ENCODE measurements around the gene TMA7. TPM values are rescaled to one million over a fixed set of nuclear protein-coding genes. Genes with fewer than 3 reads are reported as not detected.

Gene TMA7
- total RNA-seq, 1 donor from 2014 or later = 309 TPM

GRCh38 chr3:48410205-48411040 lies 29.6 kb upstream of the TMA7 start:
- TF ChIP-seq CTCF (conservative IDR thresholded peaks at IDR 0.05) = no peak
- Mint-ChIP-seq H3K36me3 (ENCODE audit: low read depth) (peaks cover 4% of the 10 kb centered on the region), H3K27ac (ENCODE audit: unreplicated experiment) (no peak overlapping the region)

GRCh38 chr3:48411041-48411588 lies 28.9 kb upstream of the TMA7 start:
- DNase-seq (ENCODE audit: low read depth, low spot score) = no peak
- Mint-ChIP-seq H3K9me3 (no peaks in the 10 kb centered on the region), H3K27ac (ENCODE audit: unreplicated experiment) (no peak overlapping the region), H3K36me3 (ENCODE audit: low read depth) (peaks cover 4% of the 10 kb centered on the region), H3K4me1 (no peaks in the 10 kb centered on the region), H3K27me3 (ENCODE audit: low read depth) (no peaks in the 10 kb centered on the region), H3K4me3 (no peak overlapping the region)
- no peak for TF ChIP-seq CTCF (conservative IDR thresholded peaks at IDR 0.05)

More at GRCh38 chr3:48410205-48411040, 29.6 kb upstream of the TMA7 start:
- Mint-ChIP-seq H3K27me3 (ENCODE audit: low read depth) (no peaks in the 10 kb centered on the region), H3K9me3 (no peaks in the 10 kb centered on the region), H3K4me1 (no peaks in the 10 kb centered on the region), H3K4me3 (no peak overlapping the region)
- no peak for DNase-seq (ENCODE audit: low read depth, low spot score)

GRCh38 chr3:48411606-48412374 lies 28.3 kb upstream of the TMA7 start:
- no peak overlapping the region for H3K27ac Mint-ChIP-seq (ENCODE audit: unreplicated experiment)
- DNase-seq (ENCODE audit: low read depth, low spot score) = no peak
- H3K27me3 Mint-ChIP-seq (ENCODE audit: low read depth) = no peaks in the 10 kb centered on the region

GRCh38 chr3:48412375-48413001 lies 27.6 kb upstream of the TMA7 start:
- DNase-seq (ENCODE audit: low read depth, low spot score) = no peak
- no peaks in the 10 kb centered on the region for H3K9me3 Mint-ChIP-seq
- no peaks in the 10 kb centered on the region for H3K4me1 Mint-ChIP-seq
- TF ChIP-seq CTCF (conservative IDR thresholded peaks at IDR 0.05) = no peak
- peaks cover 2% of the 10 kb centered on the region for H3K36me3 Mint-ChIP-seq (ENCODE audit: low read depth)
- peak overlapping the region; percentile 19 for H3K4me3 Mint-ChIP-seq
- H3K27me3 Mint-ChIP-seq (ENCODE audit: low read depth) = no peaks in the 10 kb centered on the region
- no peak overlapping the region for H3K27ac Mint-ChIP-seq (ENCODE audit: unreplicated experiment)

More at GRCh38 chr3:48411606-48412374, 28.3 kb upstream of the TMA7 start:
- Mint-ChIP-seq H3K4me3 (peak overlapping the region; percentile 19), H3K36me3 (ENCODE audit: low read depth) (peaks cover 4% of the 10 kb centered on the region), H3K4me1 (no peaks in the 10 kb centered on the region), H3K9me3 (no peaks in the 10 kb centered on the region)
- TF ChIP-seq CTCF (conservative IDR thresholded peaks at IDR 0.05) = no peak

- Mint-ChIP-seq H3K9me3 (no peaks in the 10 kb centered on the region), H3K27me3 (ENCODE audit: low read depth) (no peaks in the 10 kb centered on the region), H3K27ac (ENCODE audit: unreplicated experiment) (peak overlapping the region; percentile 20), H3K36me3 (ENCODE audit: low read depth) (peaks cover 2% of the 10 kb centered on the region), H3K4me3 (peak overlapping the region; percentile 8), H3K4me1 (no peaks in the 10 kb centered on the region)
- no peak for DNase-seq (ENCODE audit: low read depth, low spot score)
- no peak for TF ChIP-seq CTCF (conservative IDR thresholded peaks at IDR 0.05)
Observed at GRCh38 chr3:48413086-48413485, 27.0 kb upstream of the TMA7 start.
